PFSK-1 (cell line): Measurements from ENCODE around the gene PGLYRP3.

ENCODE experiments used
- FOXP2 ChIP-seq: optimal IDR thresholded peaks from 2 replicates; pipeline ENCODE3; 2011; ENCODE audit warnings: borderline replicate concordance, control low read depth, inconsistent platforms; ENCODE audit not compliant: insufficient read depth; ENCODE audit errors: extremely low read length, extremely low read depth
- POLR2AphosphoS5 ChIP-seq: IDR thresholded peaks from 2 replicates; pipeline ENCODE4 v1.6.1; 2012; ENCODE audit warnings: low read depth, mild to moderate bottlenecking, control low read depth, low read length, moderate library complexity
- SIN3A ChIP-seq: IDR thresholded peaks from 2 replicates; pipeline ENCODE4 v1.6.1; 2012; ENCODE audit warnings: mild to moderate bottlenecking, low read length, moderate library complexity, borderline replicate concordance; ENCODE audit not compliant: insufficient read depth
- TAF1 ChIP-seq: IDR thresholded peaks from 2 replicates; pipeline ENCODE4 v1.6.1; 2012; ENCODE audit warnings: low read length, control low read depth, borderline replicate concordance; ENCODE audit not compliant: insufficient read depth
- TF ChIP-seq, protein P1 (sequence below), 2 experiments: IDR thresholded peaks; 2 replicates each; pipeline versions ENCODE4 v1.6.1 to v1.8.0; 2011 to 2012; ENCODE audit warnings: low read depth in 2 of 2, low read length in 2 of 2, control low read depth in 1 of 2, inconsistent platforms in 1 of 2, mild to moderate bottlenecking in 1 of 2, moderate library complexity in 1 of 2; ENCODE audit not compliant: insufficient read depth in 1 of 2

DNA sequence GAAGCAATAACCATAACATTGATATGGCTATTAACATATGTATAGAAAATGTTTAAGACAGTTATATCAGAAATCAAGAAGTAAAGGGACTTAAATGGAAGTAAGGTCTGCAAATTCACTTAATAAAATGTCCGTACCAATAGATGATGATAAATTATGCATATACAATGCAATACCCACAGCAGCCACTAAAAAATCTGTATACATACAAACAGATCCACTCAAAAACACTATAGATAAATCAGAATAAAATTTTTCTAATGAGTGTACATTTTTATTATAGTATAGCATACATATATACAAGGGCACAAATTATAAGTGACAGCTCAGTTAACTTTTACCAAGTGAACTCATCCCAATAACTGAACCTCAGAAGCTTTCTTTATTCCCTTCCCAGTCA is 47.3 kb downstream of the PGLYRP3 start:
- TF ChIP-seq POLR2AphosphoS5: no peak
- no peak for TF ChIP-seq TAF1
- TF ChIP-seq, protein P1, sequence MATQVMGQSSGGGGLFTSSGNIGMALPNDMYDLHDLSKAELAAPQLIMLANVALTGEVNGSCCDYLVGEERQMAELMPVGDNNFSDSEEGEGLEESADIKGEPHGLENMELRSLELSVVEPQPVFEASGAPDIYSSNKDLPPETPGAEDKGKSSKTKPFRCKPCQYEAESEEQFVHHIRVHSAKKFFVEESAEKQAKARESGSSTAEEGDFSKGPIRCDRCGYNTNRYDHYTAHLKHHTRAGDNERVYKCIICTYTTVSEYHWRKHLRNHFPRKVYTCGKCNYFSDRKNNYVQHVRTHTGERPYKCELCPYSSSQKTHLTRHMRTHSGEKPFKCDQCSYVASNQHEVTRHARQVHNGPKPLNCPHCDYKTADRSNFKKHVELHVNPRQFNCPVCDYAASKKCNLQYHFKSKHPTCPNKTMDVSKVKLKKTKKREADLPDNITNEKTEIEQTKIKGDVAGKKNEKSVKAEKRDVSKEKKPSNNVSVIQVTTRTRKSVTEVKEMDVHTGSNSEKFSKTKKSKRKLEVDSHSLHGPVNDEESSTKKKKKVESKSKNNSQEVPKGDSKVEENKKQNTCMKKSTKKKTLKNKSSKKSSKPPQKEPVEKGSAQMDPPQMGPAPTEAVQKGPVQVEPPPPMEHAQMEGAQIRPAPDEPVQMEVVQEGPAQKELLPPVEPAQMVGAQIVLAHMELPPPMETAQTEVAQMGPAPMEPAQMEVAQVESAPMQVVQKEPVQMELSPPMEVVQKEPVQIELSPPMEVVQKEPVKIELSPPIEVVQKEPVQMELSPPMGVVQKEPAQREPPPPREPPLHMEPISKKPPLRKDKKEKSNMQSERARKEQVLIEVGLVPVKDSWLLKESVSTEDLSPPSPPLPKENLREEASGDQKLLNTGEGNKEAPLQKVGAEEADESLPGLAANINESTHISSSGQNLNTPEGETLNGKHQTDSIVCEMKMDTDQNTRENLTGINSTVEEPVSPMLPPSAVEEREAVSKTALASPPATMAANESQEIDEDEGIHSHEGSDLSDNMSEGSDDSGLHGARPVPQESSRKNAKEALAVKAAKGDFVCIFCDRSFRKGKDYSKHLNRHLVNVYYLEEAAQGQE (IDR thresholded peaks at IDR 0.05; ENCODE audit: insufficient read depth in 1 of 2, low read depth in 2 of 2, low read length in 2 of 2): no peak
- TF ChIP-seq SIN3A: no peak
- TF ChIP-seq FOXP2: no peak
